ENCODE results near the gene MBNL2.

Gene MBNL2

GRCh38 chr13:97327086-97327485 is 105.0 kb downstream of the MBNL2 start:
- no peak for DNase-seq (ENCODE audit: low read depth)
- no peak overlapping the region for H3K4me3 ChIP-seq (ENCODE audit: low read depth, low read length)
- TF ChIP-seq CTCF (conservative IDR thresholded peaks at IDR 0.05; ENCODE audit: low read depth, low read length) = no peak

- no peak overlapping the region for H3K4me3 ChIP-seq (ENCODE audit: low read depth, low read length)
- no peak for DNase-seq (ENCODE audit: low read depth)
- no peak for TF ChIP-seq CTCF (conservative IDR thresholded peaks at IDR 0.05; ENCODE audit: low read depth, low read length)
Measured at GRCh38 chr13:97327506-97328221, 105.5 kb downstream of the MBNL2 start.

GRCh38 chr13:97328222-97328790 is 106.2 kb downstream of the MBNL2 start:
- no peak overlapping the region for H3K4me3 ChIP-seq (ENCODE audit: low read depth, low read length)

GRCh38 chr13:97329331-97329730 is 107.2 kb downstream of the MBNL2 start:
- peak; percentile 72 for DNase-seq (ENCODE audit: low read depth)
- no peak for TF ChIP-seq CTCF (conservative IDR thresholded peaks at IDR 0.05; ENCODE audit: low read depth, low read length)
- H3K4me3 ChIP-seq (ENCODE audit: low read depth, low read length) = no peak overlapping the region

More at GRCh38 chr13:97328222-97328790, 106.2 kb downstream of the MBNL2 start:
- no peak for TF ChIP-seq CTCF (conservative IDR thresholded peaks at IDR 0.05; ENCODE audit: low read depth, low read length)
- DNase-seq (ENCODE audit: low read depth) = peak; percentile 77

- DNase-seq (ENCODE audit: low read depth) = no peak
- H3K4me3 ChIP-seq (ENCODE audit: low read depth, low read length) = no peak overlapping the region
- TF ChIP-seq CTCF (conservative IDR thresholded peaks at IDR 0.05; ENCODE audit: low read depth, low read length) = no peak
Measured at GRCh38 chr13:97330448-97330847, 108.3 kb downstream of the MBNL2 start.

- H3K4me3 ChIP-seq (ENCODE audit: low read depth, low read length) = no peak overlapping the region
Measured at GRCh38 chr13:97332742-97333141, 110.6 kb downstream of the MBNL2 start.

More at GRCh38 chr13:97332742-97333141, 110.6 kb downstream of the MBNL2 start:
- DNase-seq (ENCODE audit: low read depth) = no peak
- no peak for TF ChIP-seq CTCF (conservative IDR thresholded peaks at IDR 0.05; ENCODE audit: low read depth, low read length)
